Endothelial cell of umbilical vein (primary cell): ENCODE results near the gene LTA4H. TPM values are rescaled to one million over a fixed set of nuclear protein-coding genes. Genes with fewer than 3 reads are reported as not detected.

Experiments
- BruUV-seq: library from RNA; stranded (reverse); fragments of 400-500 nt; replicated peaks from 2 replicates; lab custom pipeline; 2021; lab: Mats Ljungman, UMichigan
- CTCF ChIA-PET: fragments of 300-600, 350-600 bp; sonication (Branson Sonifier 250); formaldehyde crosslinking; loops from one replicate; lab custom pipeline; 2021; ENCODE audit warnings: antibody characterized with exemption, inconsistent platforms; lab: Charles Lee
- POLR2A ChIA-PET: fragments of 300-600, 350-600 bp; sonication (Branson Sonifier 250); formaldehyde crosslinking; loops from one replicate; lab custom pipeline; 2021; ENCODE audit warnings: antibody characterized with exemption, inconsistent platforms; lab: Charles Lee
- DNase-seq: peaks from one replicate; pipeline ENCODE4 v3.0.0-alpha.2; 2011; ENCODE audit warnings: low read depth, low spot score
- FAIRE-seq: peaks from 2 replicates; lab custom pipeline; 2011; peaks lifted over from hg19 to GRCh38; lab: Jason Lieb, UNC
- H2AFZ ChIP-seq: 2 replicates; pipeline ENCODE4 v1.6.0; 2012; ENCODE audit warnings: low read depth, low read length, control low read depth, inconsistent platforms
- H3K27ac ChIP-seq: 2 replicates; pipeline ENCODE4 v1.5.1; 2011; ENCODE audit warnings: low read depth, mild to moderate bottlenecking, control low read depth, low read length, moderate library complexity; ENCODE audit not compliant: insufficient read depth
- H3K27me3 ChIP-seq, 2 experiments: 2 replicates each; pipeline versions ENCODE4 v1.6.0 to v1.6.1; 2011; ENCODE audit warnings: low read length in 2 of 2, mixed read lengths in 1 of 2; ENCODE audit not compliant: control insufficient read depth in 2 of 2, insufficient read depth in 2 of 2
- H3K36me3 ChIP-seq, 2 experiments: 2 replicates in 1 of 2; 3 replicates in 1 of 2; pipeline ENCODE4 v1.5.1; 2011; ENCODE audit warnings: low read length in 2 of 2, mild to moderate bottlenecking in 1 of 2, moderate library complexity in 1 of 2; ENCODE audit not compliant: control insufficient read depth in 2 of 2, insufficient read depth in 2 of 2; ENCODE audit errors: extremely low read depth in 1 of 2
- H3K4me1 ChIP-seq: 3 replicates; pipeline ENCODE4 v1.5.1; 2011; ENCODE audit warnings: mild to moderate bottlenecking, low read length; ENCODE audit not compliant: control insufficient read depth, insufficient read depth; ENCODE audit errors: extremely low read depth
- H3K4me2 ChIP-seq: 2 replicates; pipeline ENCODE4 v1.6.1; 2011; ENCODE audit warnings: low read length, control low read depth, mixed read lengths; ENCODE audit not compliant: insufficient read depth
- H3K4me3 ChIP-seq, 3 experiments: fragments of 200-600 bp in 1 of 3; sonication (generic), shearing (Covaris generic) in 1 of 3; replicated peaks in 1 of 3; 2 replicates each; pipeline ENCODE4 v1.5.1; 2011 to 2016; ENCODE audit warnings: control low read depth in 3 of 3, low read length in 3 of 3, mild to moderate bottlenecking in 2 of 3, inconsistent platforms in 1 of 3, low read depth in 1 of 3, moderate library complexity in 1 of 3; ENCODE audit not compliant: insufficient read depth in 1 of 3
- H3K79me2 ChIP-seq: 2 replicates; pipeline ENCODE4 v1.6.0; 2012; ENCODE audit warnings: low read length, inconsistent platforms; ENCODE audit not compliant: control insufficient read depth, insufficient read depth
- H3K9ac ChIP-seq: replicated peaks from 2 replicates; pipeline ENCODE3; 2011; ENCODE audit warnings: low read length, control low read depth; ENCODE audit not compliant: insufficient read depth; ENCODE audit errors: extremely low read depth
- H3K9me1 ChIP-seq: replicated peaks from 3 replicates; pipeline ENCODE4 v1.6.0; 2011; ENCODE audit warnings: mild to moderate bottlenecking, low read length; ENCODE audit not compliant: control insufficient read depth, insufficient read depth; ENCODE audit errors: extremely low read depth
- H3K9me3 ChIP-seq: replicated peaks from 2 replicates; pipeline ENCODE4 v1.5.1; 2012; ENCODE audit warnings: low read length, inconsistent platforms; ENCODE audit not compliant: control insufficient read depth, insufficient read depth
- H4K20me1 ChIP-seq: replicated peaks from 2 replicates; pipeline ENCODE3; 2011; ENCODE audit warnings: mild to moderate bottlenecking, low read length; ENCODE audit not compliant: control insufficient read depth, insufficient read depth; ENCODE audit errors: extremely low read depth
- EZH2 ChIP-seq: IDR thresholded peaks from 2 replicates; pipeline ENCODE4 v1.6.1; 2012; ENCODE audit warnings: borderline replicate concordance, low read depth, mild to moderate bottlenecking, moderate library complexity, low read length, inconsistent platforms; ENCODE audit not compliant: severe bottlenecking
- FOS ChIP-seq: IDR thresholded peaks from 2 replicates; pipeline ENCODE4 v1.6.1; 2011; ENCODE audit warnings: mild to moderate bottlenecking, low read length, moderate library complexity, borderline replicate concordance; ENCODE audit not compliant: insufficient read depth
- GATA2 ChIP-seq: IDR thresholded peaks from 2 replicates; pipeline ENCODE4 v1.7.0; 2011; ENCODE audit warnings: low read depth, mild to moderate bottlenecking, moderate library complexity, mixed read lengths, low read length; ENCODE audit not compliant: insufficient read length, insufficient read depth
- JUN ChIP-seq: IDR thresholded peaks from 2 replicates; pipeline ENCODE4 v1.6.1; 2011; ENCODE audit warnings: borderline replicate concordance, low read depth; ENCODE audit not compliant: insufficient read length, insufficient read depth
- MYC ChIP-seq: IDR thresholded peaks from one replicate; pipeline ENCODE4 v1.6.1; 2011; ENCODE audit warnings: mild to moderate bottlenecking, low read depth, low read length
- POLR2A ChIP-seq: IDR thresholded peaks from 2 replicates; pipeline ENCODE4 v1.6.1; 2012; ENCODE audit warnings: low read depth, mild to moderate bottlenecking, control low read depth, low read length
- POLR2AphosphoS5 ChIP-seq: IDR thresholded peaks from 2 replicates; pipeline ENCODE4 v1.6.1; 2012; ENCODE audit warnings: low read depth, mild to moderate bottlenecking, control low read depth, low read length, moderate library complexity; ENCODE audit not compliant: insufficient read depth
- dilution Hi-C: fragments of 300-500 bp; cut with MboI; formaldehyde crosslinking; loops from one replicate; pipeline ENCODE4 v1.15.0; 2019; ENCODE audit warnings: low sequenced_read_pairs; ENCODE audit not compliant: extremely low pct_ligation_motif_present
- intact Hi-C: fragments of 100-400 bp; cut with micrococcal nuclease; formaldehyde crosslinking; loops from one replicate; pipeline ENCODE4 v1.10.0; 2022
- polyA plus RNA-seq, 4 experiments: library from polyadenylated mRNA; depleted of rRNA in 3 of 4; stranded (reverse) in 3 of 4; unstranded in 1 of 4; fragments of >200 nt; gene quantifications; 2 replicates each; pipeline versions ENCODE4 v1.2.1 to v1.2.3, GENCODE V29; 2011 to 2012; ENCODE audit warnings: missing spikeins in 1 of 4
- total RNA-seq: library from RNA; stranded (reverse); gene quantifications from 2 replicates; pipeline ENCODE4 v1.2.3, GENCODE V29; 2021
- TF ChIP-seq, protein P1 (sequence below), 2 donors: IDR thresholded peaks; 1 replicate in 1 of 2; 2 replicates in 1 of 2; pipeline ENCODE4 v1.5.1; 2011; ENCODE audit warnings: low read length in 2 of 2, mild to moderate bottlenecking in 2 of 2, moderate library complexity in 2 of 2, control low read depth in 1 of 2, inconsistent platforms in 1 of 2, low read depth in 1 of 2; ENCODE audit not compliant: insufficient read depth in 1 of 2; ENCODE audit errors: extremely low read depth in 1 of 2
- TF ChIP-seq, protein P2 (sequence below): IDR thresholded peaks from 2 replicates; pipeline ENCODE4 v1.6.1; 2011; ENCODE audit not compliant: insufficient read depth, insufficient read length

The LTA4H gene
- total and polyA plus RNA-seq, 2 donors (not counting 3 experiments of a cell fraction or from before 2014, with no cell fraction given) = 77.1 to 85.2 TPM

DNA sequence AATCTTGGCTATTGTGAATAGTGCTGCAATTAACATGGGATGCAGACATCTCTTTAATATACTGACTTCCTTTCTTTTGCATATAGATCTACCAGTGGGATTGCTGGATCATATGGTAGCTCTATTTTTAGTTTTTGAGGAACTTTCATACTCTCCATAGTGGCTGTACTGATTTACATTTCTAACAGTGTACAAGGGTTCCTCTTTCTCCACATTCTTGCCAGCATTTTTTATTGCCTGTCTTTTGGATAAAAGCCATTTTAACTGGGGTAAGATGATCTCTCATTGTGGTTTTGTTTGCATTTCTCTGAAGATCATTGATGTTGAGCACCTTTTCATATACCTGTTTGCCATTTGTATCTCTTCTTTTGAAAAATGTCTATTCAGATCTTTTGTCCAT is 83.9 kb downstream of the LTA4H start:
- no peaks in the 10 kb centered on the region for H4K20me1 ChIP-seq
- no peaks in the 10 kb centered on the region for H3K36me3 ChIP-seq
- no peak overlapping the region for H3K9ac ChIP-seq
- no peaks in the 10 kb centered on the region for H3K79me2 ChIP-seq
- H3K4me3 ChIP-seq = no peak overlapping the region
- TF ChIP-seq JUN (no peak), POLR2AphosphoS5 (no peak), GATA2 (no peak), POLR2A (no peak), MYC (no peak), EZH2 (no peak), FOS (no peak)
- TF ChIP-seq, protein P1, sequence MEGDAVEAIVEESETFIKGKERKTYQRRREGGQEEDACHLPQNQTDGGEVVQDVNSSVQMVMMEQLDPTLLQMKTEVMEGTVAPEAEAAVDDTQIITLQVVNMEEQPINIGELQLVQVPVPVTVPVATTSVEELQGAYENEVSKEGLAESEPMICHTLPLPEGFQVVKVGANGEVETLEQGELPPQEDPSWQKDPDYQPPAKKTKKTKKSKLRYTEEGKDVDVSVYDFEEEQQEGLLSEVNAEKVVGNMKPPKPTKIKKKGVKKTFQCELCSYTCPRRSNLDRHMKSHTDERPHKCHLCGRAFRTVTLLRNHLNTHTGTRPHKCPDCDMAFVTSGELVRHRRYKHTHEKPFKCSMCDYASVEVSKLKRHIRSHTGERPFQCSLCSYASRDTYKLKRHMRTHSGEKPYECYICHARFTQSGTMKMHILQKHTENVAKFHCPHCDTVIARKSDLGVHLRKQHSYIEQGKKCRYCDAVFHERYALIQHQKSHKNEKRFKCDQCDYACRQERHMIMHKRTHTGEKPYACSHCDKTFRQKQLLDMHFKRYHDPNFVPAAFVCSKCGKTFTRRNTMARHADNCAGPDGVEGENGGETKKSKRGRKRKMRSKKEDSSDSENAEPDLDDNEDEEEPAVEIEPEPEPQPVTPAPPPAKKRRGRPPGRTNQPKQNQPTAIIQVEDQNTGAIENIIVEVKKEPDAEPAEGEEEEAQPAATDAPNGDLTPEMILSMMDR (IDR thresholded peaks at IDR 0.05; ENCODE audit: extremely low read depth in 1 of 2, insufficient read depth in 1 of 2, low read depth in 1 of 2, low read length in 2 of 2) = no peak
- TF ChIP-seq, protein P2, sequence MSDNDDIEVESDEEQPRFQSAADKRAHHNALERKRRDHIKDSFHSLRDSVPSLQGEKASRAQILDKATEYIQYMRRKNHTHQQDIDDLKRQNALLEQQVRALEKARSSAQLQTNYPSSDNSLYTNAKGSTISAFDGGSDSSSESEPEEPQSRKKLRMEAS = no peak
- no peaks in the 10 kb centered on the region for H3K9me3 ChIP-seq
- intact Hi-C loops = loop anchor here (5.0 kb wide), 1 partner anchor 34 kb away; no protein-coding TSS in a partner anchor
- no peak overlapping the region for H2AFZ ChIP-seq
- no peaks in the 10 kb centered on the region for H3K4me1 ChIP-seq
- ChIA-PET CTCF (no interaction called here), POLR2A (no interaction called here)
- dilution Hi-C loops = no loop called here
- no peak overlapping the region for H3K27ac ChIP-seq
- BruUV-seq = no TSS peak
- H3K9me1 ChIP-seq = no peaks in the 10 kb centered on the region
- no peak overlapping the region for H3K4me2 ChIP-seq
- FAIRE-seq (no peak), DNase-seq (no peak)
- H3K27me3 ChIP-seq = peaks cover 25 to 45% of the 10 kb centered on the region in 2 experiments

Other genes starting within 250 kb of the LTA4H start
- 105 and 120 TPM in 2 replicates for gene NTN4, start 244.8 kb downstream of the LTA4H start, total RNA-seq
- 317 and 352 TPM in 2 replicates for gene NTN4, start 244.8 kb downstream of the LTA4H start, polyA plus RNA-seq
- gene SNRPF, start 176.6 kb downstream of the LTA4H start, total RNA-seq = 36.6 and 40.7 TPM in 2 replicates
- 12.9 and 17.1 TPM in 2 replicates for gene SNRPF, start 176.6 kb downstream of the LTA4H start, polyA plus RNA-seq
- gene CCDC38, start 93.0 kb downstream of the LTA4H start, total RNA-seq = not detected in 2 replicates
- gene CCDC38, start 93.0 kb downstream of the LTA4H start, polyA plus RNA-seq = not detected in 2 replicates
- not detected in 2 replicates for gene AMDHD1, start 92.3 kb downstream of the LTA4H start, total RNA-seq
- gene AMDHD1, start 92.3 kb downstream of the LTA4H start, polyA plus RNA-seq = 0.16 TPM in 1 of 2 replicates, not detected in the other
- 0.44 and 0.62 TPM in 2 replicates for gene HAL, start 39.2 kb downstream of the LTA4H start, total RNA-seq
- gene HAL, start 39.2 kb downstream of the LTA4H start, polyA plus RNA-seq = 0.18 and 0.51 TPM in 2 replicates
- gene ELK3, start 158.8 kb upstream of the LTA4H start, total RNA-seq = 128 and 132 TPM in 2 replicates
- 51.4 and 64.8 TPM in 2 replicates for gene ELK3, start 158.8 kb upstream of the LTA4H start, polyA plus RNA-seq